ENCODE data around the gene MAP1LC3B2. TPM values are rescaled to one million over a fixed set of nuclear protein-coding genes. Genes with fewer than 3 reads are reported as not detected.
A peak's percentile ranks its signal among the peaks of the same experiment; 100 is the strongest.

Gene MAP1LC3B2
- total and polyA plus RNA-seq, 10 of the 15 experiments (the other 5 are each of a cell fraction or from before 2014, with no cell fraction given) = 0.23 to 2.7 (median 0.72) TPM; not detected in 3

- TF ChIP-seq CUX1 (IDR thresholded peaks at IDR 0.05; ENCODE audit: insufficient replicate concordance, low read depth, low read length) (peak; percentile 42), STAT1 (conservative IDR thresholded peaks at IDR 0.05) (0 out of 2 replicates have a peak, but pooled peaks have one; percentile 68), HCFC1 (IDR thresholded peaks at IDR 0.05; ENCODE audit: low read length) (no peak), NFYA (IDR thresholded peaks at IDR 0.05; ENCODE audit: borderline replicate concordance, low read depth, low read length) (no peak), ZNF24 (IDR thresholded peaks at IDR 0.05) (peak; percentile 57; the same call in 1 of the 2 replicates), ATF7 (IDR thresholded peaks at IDR 0.05; ENCODE audit: low read depth) (peak; percentile 81; the same call in 1 of the 2 replicates), MEF2B (IDR thresholded peaks at IDR 0.05; ENCODE audit: partially characterized antibody, poor library complexity, severe bottlenecking) (peak; percentile 94), SMC3 (IDR thresholded peaks at IDR 0.05; ENCODE audit: borderline replicate concordance, low read length) (no peak), MLLT1 (IDR thresholded peaks at IDR 0.05) (no peak), RBBP5 (conservative IDR thresholded peaks at IDR 0.05) (peak; percentile 79), ELK1 (IDR thresholded peaks at IDR 0.05; ENCODE audit: low read depth, low read length) (peak; percentile 65; the same call in 1 of the 2 replicates), NRF1 (conservative IDR thresholded peaks at IDR 0.05; ENCODE audit: low read depth, low read length) (no peak), IRF4 (IDR thresholded peaks at IDR 0.05; ENCODE audit: low read depth, low read length) (0 out of 2 replicates have a peak, but pooled peaks have one; percentile 34), TCF7 (IDR thresholded peaks at IDR 0.05; ENCODE audit: borderline replicate concordance) (no peak; the same call in 1 of the 2 replicates), CREB1 (IDR thresholded peaks at IDR 0.05; ENCODE audit: low read depth) (no peak; the same call in 1 of the 2 replicates)
- TF ChIP-seq, protein P1, sequence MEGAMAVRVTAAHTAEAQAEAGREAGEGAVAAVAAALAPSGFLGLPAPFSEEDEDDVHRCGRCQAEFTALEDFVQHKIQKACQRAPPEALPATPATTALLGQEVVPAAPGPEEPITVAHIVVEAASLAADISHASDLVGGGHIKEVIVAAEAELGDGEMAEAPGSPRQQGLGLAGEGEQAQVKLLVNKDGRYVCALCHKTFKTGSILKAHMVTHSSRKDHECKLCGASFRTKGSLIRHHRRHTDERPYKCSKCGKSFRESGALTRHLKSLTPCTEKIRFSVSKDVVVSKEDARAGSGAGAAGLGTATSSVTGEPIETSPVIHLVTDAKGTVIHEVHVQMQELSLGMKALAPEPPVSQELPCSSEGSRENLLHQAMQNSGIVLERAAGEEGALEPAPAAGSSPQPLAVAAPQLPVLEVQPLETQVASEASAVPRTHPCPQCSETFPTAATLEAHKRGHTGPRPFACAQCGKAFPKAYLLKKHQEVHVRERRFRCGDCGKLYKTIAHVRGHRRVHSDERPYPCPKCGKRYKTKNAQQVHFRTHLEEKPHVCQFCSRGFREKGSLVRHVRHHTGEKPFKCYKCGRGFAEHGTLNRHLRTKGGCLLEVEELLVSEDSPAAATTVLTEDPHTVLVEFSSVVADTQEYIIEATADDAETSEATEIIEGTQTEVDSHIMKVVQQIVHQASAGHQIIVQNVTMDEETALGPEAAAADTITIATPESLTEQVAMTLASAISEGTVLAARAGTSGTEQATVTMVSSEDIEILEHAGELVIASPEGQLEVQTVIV (IDR thresholded peaks at IDR 0.05; ENCODE audit: borderline replicate concordance, partially characterized antibody) = no peak
- TF ChIP-seq, protein P2, sequence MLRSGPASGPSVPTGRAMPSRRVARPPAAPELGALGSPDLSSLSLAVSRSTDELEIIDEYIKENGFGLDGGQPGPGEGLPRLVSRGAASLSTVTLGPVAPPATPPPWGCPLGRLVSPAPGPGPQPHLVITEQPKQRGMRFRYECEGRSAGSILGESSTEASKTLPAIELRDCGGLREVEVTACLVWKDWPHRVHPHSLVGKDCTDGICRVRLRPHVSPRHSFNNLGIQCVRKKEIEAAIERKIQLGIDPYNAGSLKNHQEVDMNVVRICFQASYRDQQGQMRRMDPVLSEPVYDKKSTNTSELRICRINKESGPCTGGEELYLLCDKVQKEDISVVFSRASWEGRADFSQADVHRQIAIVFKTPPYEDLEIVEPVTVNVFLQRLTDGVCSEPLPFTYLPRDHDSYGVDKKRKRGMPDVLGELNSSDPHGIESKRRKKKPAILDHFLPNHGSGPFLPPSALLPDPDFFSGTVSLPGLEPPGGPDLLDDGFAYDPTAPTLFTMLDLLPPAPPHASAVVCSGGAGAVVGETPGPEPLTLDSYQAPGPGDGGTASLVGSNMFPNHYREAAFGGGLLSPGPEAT (IDR thresholded peaks at IDR 0.05; ENCODE audit: low read depth) = no peak; the same call in 1 of the 2 replicates
These were observed at the start of gene MAP1LC3B2 (continued) for GRCh38 chr12:116559162-116559935.
